ENCODE measurements around the gene CNDP1. TPM values are rescaled to one million over a fixed set of nuclear protein-coding genes. Genes with fewer than 3 reads are reported as not detected.

The CNDP1 gene
- total RNA-seq, 4 donors from 2014 or later: not detected

DNA sequence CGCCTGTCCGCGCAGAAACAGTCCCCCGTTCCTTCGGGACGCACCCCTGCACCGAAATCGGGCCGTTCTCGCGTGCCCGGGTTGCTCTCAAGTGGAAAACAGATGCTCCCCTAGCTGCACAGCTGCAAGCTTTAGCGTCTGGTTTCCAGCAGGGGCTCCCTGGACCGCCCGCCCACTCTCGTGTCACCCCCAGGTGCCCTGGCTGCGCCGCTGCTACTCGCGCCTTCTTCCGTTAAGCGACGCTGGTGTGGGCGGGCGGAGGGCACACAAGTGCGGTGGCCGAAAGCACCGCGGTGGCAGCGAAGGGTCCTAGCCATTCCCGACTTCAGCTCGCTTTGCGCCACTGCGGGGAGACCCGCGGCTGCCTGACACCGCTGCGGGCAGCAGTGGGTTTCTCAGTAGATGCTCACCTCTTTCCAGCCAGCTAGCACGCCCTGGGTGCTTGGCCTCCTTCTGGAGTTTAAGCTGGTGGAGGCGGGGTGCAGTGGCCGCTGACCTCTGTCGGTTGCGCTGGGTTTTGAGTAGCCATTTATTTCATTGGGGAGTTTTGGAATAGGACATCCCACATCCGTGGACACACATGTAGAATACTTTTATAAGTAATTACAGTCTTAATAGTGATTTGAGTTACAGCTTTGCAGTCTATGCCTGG lies 64.2 kb downstream of the CNDP1 start:
- H3K36me3 ChIP-seq: peaks cover 0 to 15% (median 0%) of the 10 kb centered on the region in 3 donors
- peak overlapping the region; percentile 98 to 100 (median 98) for H3K27ac ChIP-seq
- WGBS, 2 donors: 0 to 2% methylated on average over 7 to 9 of the region's 44 CpGs
- no peaks in the 10 kb centered on the region for H3K9me3 ChIP-seq
- intact Hi-C loops (cut with DNase I): no loop called here
- DNase-seq: no peak
- H3K4me1 ChIP-seq: peaks cover 15 to 32% (median 17%) of the 10 kb centered on the region in 3 donors
- no peak for TF ChIP-seq POLR2A (IDR thresholded peaks at IDR 0.05)
- TF ChIP-seq, protein P1, sequence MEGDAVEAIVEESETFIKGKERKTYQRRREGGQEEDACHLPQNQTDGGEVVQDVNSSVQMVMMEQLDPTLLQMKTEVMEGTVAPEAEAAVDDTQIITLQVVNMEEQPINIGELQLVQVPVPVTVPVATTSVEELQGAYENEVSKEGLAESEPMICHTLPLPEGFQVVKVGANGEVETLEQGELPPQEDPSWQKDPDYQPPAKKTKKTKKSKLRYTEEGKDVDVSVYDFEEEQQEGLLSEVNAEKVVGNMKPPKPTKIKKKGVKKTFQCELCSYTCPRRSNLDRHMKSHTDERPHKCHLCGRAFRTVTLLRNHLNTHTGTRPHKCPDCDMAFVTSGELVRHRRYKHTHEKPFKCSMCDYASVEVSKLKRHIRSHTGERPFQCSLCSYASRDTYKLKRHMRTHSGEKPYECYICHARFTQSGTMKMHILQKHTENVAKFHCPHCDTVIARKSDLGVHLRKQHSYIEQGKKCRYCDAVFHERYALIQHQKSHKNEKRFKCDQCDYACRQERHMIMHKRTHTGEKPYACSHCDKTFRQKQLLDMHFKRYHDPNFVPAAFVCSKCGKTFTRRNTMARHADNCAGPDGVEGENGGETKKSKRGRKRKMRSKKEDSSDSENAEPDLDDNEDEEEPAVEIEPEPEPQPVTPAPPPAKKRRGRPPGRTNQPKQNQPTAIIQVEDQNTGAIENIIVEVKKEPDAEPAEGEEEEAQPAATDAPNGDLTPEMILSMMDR (IDR thresholded peaks at IDR 0.05): no peak
- H3K27me3 ChIP-seq: no peaks in the 10 kb centered on the region
- H3K4me3 ChIP-seq: peak overlapping the region; percentile 73 to 93 (median 84)

DNA sequence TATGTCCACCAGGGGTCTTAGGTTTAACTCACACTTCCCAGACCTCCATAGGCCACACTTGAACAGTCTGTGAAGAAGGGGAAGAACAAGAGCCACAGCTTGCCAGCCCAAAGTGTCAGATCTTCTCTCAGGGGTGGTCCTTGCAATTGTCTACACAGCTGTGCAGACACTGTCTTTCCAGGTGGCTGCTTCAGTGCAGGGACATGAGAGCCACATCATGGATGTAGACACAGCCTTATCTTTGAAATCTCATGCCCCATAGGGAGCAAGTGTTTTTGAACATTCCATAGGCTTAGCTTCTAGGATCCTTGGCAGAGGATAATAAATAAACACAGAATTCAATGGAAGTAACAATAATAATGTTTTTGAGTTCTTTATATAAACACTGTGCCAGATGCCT lies 70.1 kb downstream of the CNDP1 start:
- no peak overlapping the region for H3K4me3 ChIP-seq
- no peak for DNase-seq
- H3K36me3 ChIP-seq: no peaks in the 10 kb centered on the region
- no peaks in the 10 kb centered on the region for H3K9me3 ChIP-seq
- no peak overlapping the region for H3K27ac ChIP-seq
- TF ChIP-seq, protein P1 (IDR thresholded peaks at IDR 0.05): no peak
- TF ChIP-seq POLR2A (IDR thresholded peaks at IDR 0.05): no peak
- no peaks in the 10 kb centered on the region for H3K27me3 ChIP-seq
- intact Hi-C loops (cut with DNase I): no loop called here
- peaks cover 0 to 3% (median 3%) of the 10 kb centered on the region in 3 donors for H3K4me1 ChIP-seq

DNA sequence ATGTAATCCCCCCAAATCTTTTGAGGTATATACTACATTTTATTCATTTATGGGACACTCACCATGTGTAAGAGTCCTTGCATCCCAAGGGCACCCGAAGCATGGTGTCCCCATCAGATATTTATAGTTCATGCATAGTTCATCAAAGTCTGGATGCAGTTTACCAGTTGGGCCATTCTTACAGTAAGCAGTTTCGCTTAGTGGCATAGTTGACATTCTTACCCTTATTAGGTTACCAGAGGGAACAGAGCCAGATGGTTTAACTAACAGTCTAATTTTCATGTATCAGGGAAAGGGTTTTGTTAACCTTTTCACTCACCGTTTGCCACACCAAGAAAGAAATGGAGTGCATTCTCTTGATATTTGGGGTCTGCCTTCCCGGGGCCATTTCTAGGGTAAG lies 70.5 kb downstream of the CNDP1 start:
- TF ChIP-seq POLR2A (IDR thresholded peaks at IDR 0.05): no peak
- TF ChIP-seq, protein P1 (IDR thresholded peaks at IDR 0.05): no peak
- H3K27me3 ChIP-seq: no peaks in the 10 kb centered on the region
- no peak for DNase-seq
- H3K9me3 ChIP-seq: no peaks in the 10 kb centered on the region
- no peaks in the 10 kb centered on the region for H3K4me1 ChIP-seq
- no peak overlapping the region for H3K27ac ChIP-seq
- 60 to 63% methylated on average over 4 of the region's 4 CpGs for WGBS, 2 donors
- H3K4me3 ChIP-seq: no peak overlapping the region
- no peaks in the 10 kb centered on the region for H3K36me3 ChIP-seq
- intact Hi-C loops (cut with DNase I): no loop called here

DNA sequence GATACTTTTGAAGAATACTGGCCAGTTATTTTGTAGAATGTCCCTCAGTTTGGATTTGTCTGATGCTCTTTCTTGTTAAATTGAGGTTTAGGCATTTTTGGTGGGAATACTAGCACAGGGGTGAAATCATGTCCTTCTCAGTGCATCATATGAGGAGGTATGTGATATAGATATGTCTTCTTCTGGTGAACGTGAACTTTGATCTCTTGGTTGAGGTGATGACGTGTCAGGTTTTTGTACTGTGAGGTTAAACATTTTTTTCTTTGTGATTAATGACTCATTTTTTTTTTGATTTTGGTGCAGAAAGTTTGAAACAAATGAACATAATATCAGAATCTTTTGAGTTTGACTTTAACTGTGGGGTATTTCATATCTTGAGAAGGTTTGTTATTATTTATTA lies 74.4 kb downstream of the CNDP1 start:
- DNase-seq: no peak
- Histone ChIP-seq H3K27ac (no peak overlapping the region), H3K36me3 (no peaks in the 10 kb centered on the region), H3K9me3 (no peaks in the 10 kb centered on the region), H3K4me3 (no peak overlapping the region), H3K27me3 (no peaks in the 10 kb centered on the region), H3K4me1 (no peaks in the 10 kb centered on the region)
- no peak for TF ChIP-seq POLR2A (IDR thresholded peaks at IDR 0.05)
- TF ChIP-seq, protein P1 (IDR thresholded peaks at IDR 0.05): no peak
- 94 to 95% methylated on average over 2 of the region's 2 CpGs for WGBS, 2 donors
- intact Hi-C loops (cut with DNase I): no loop called here

DNA sequence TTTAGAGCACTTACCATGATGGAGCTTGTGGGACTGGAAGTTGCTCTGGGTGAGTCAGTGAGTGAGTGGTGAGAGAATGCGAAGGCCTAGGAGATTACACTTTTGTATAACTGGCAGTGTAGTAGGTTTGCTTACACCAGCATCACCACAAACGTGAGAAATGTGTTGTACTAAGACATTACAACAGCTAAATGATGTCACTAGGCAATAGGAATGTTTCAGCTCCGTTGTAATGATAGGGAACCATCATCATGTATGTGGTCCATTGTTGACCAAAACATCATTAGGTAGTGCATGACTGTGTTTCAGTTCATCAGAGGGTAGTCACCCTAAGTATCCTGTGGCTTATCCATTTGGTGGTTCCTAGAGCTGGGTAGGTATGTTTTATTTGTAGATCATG lies 75.2 kb downstream of the CNDP1 start:
- Histone ChIP-seq H3K27me3 (no peaks in the 10 kb centered on the region), H3K27ac (no peak overlapping the region), H3K9me3 (peaks cover 0 to under 1% (median 0%) of the 10 kb centered on the region in 3 donors), H3K4me1 (no peaks in the 10 kb centered on the region), H3K4me3 (no peak overlapping the region), H3K36me3 (no peaks in the 10 kb centered on the region)
- intact Hi-C loops (cut with DNase I): no loop called here
- WGBS, 2 donors: 71 to 82% methylated on average over 3 of the region's 3 CpGs
- no peak for DNase-seq
- TF ChIP-seq, protein P1 (IDR thresholded peaks at IDR 0.05): no peak
- TF ChIP-seq POLR2A (IDR thresholded peaks at IDR 0.05): no peak
